Measurements from ENCODE around the gene RTF2.

- TF ChIP-seq CTCF (IDR thresholded peaks at IDR 0.05): no peak
- TF ChIP-seq POLR2A (IDR thresholded peaks at IDR 0.05): no peak
These were observed 49.7 kb downstream of the RTF2 start for GRCh38 chr20:56518126-56518525.
